SJSA1 (cell line): ENCODE results near the gene LRRC46. TPM values are rescaled to one million over a fixed set of nuclear protein-coding genes. Genes with fewer than 3 reads are reported as not detected.

Source experiments
- DNase-seq, 2 experiments: peaks; one replicate each; pipeline ENCODE4 v3.0.0-alpha.2; 2015 to 2020; ENCODE audit warnings: low spot score in 2 of 2, low read depth in 1 of 2
- H3K27ac ChIP-seq: fragments of 250-450 bp; sonication (Bioruptor Pico); 2 replicates; pipeline ENCODE4 v1.5.1; 2020; ENCODE audit warnings: mild to moderate bottlenecking, moderate library complexity
- H3K27me3 ChIP-seq: fragments of 250-450 bp; sonication (Bioruptor Pico); replicated peaks from 2 replicates; pipeline ENCODE4 v1.5.1; 2020; ENCODE audit warnings: mild to moderate bottlenecking, moderate library complexity
- H3K36me3 ChIP-seq: fragments of 250-450 bp; sonication (Bioruptor Pico); 2 replicates; pipeline ENCODE4 v1.5.1; 2020; ENCODE audit warnings: mild to moderate bottlenecking
- H3K4me1 ChIP-seq: fragments of 250-450 bp; sonication (Bioruptor Pico); replicated peaks from 2 replicates; pipeline ENCODE4 v1.6.1; 2021; ENCODE audit warnings: mild to moderate bottlenecking
- H3K4me3 ChIP-seq: fragments of 250-450 bp; sonication (Bioruptor Pico); 2 replicates; pipeline ENCODE4 v1.5.1; 2020; ENCODE audit warnings: mild to moderate bottlenecking
- H3K9me3 ChIP-seq: fragments of 250-450 bp; sonication (Bioruptor Pico); replicated peaks from 2 replicates; pipeline ENCODE4 v1.5.1; 2020; ENCODE audit warnings: mild to moderate bottlenecking
- total RNA-seq: library from RNA; depleted of rRNA; stranded (reverse); fragments of >200 nt; shearing (Covaris generic); gene quantifications from 2 replicates; pipeline ENCODE4 v1.2.3, GENCODE V29; 2014

The LRRC46 gene
- total RNA-seq, 1 experiment from 2014 or later = not detected

DNA sequence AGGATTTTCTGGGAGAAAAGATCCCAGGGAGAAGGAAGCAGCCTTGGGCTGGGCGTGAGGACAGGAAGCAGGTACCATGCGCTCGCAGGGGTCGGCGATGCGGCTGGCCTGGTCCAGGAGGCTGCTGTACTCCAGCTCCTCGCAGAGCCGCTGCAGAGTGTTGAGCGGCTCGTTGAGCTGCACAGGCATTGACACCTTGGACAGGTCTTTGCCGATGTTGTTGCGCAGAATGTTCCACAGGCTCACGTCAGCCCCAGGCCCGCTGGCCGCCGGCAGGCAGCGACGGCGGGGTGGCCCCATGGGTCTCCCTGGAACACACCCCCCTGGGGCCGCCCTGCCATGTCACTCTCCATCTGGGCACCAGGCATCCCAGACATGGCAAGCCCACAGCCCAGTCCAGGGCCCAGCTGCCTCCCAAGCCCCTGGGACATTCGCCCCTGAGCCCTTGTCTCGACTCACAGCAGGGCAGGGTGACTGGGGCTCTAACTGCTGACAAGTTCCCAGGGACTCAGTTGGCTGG lies 17.9 kb upstream of the LRRC46 start:
- Histone ChIP-seq H3K27me3 (no peaks in the 10 kb centered on the region), H3K27ac (no peak overlapping the region), H3K9me3 (no peaks in the 10 kb centered on the region), H3K4me3 (no peak overlapping the region), H3K36me3 (peaks cover 75% of the 10 kb centered on the region), H3K4me1 (peaks cover 10% of the 10 kb centered on the region)
- peak in 1 of 2 experiments; percentile 41 for DNase-seq

- H3K4me3 ChIP-seq = no peak overlapping the region
- peaks cover 70% of the 10 kb centered on the region for H3K36me3 ChIP-seq
- H3K27me3 ChIP-seq = no peaks in the 10 kb centered on the region
- no peaks in the 10 kb centered on the region for H3K9me3 ChIP-seq
- H3K4me1 ChIP-seq = peaks cover 5% of the 10 kb centered on the region
- H3K27ac ChIP-seq = no peak overlapping the region
- peak in 1 of 2 experiments; percentile 45 for DNase-seq
Measured at GRCh38 chr17:47815106-47815918, 16.2 kb upstream of the LRRC46 start.

GRCh38 chr17:47816111-47816735 lies 15.2 kb upstream of the LRRC46 start:
- Histone ChIP-seq H3K27me3 (no peaks in the 10 kb centered on the region), H3K27ac (no peak overlapping the region), H3K36me3 (peaks cover 64% of the 10 kb centered on the region), H3K9me3 (no peaks in the 10 kb centered on the region), H3K4me3 (no peak overlapping the region), H3K4me1 (peaks cover 5% of the 10 kb centered on the region; the same call in 1 of the 2 replicates)
- no peak for DNase-seq

GRCh38 chr17:47816947-47817346 lies 14.5 kb upstream of the LRRC46 start:
- Histone ChIP-seq H3K27me3 (no peaks in the 10 kb centered on the region), H3K4me3 (no peak overlapping the region), H3K27ac (no peak overlapping the region), H3K9me3 (no peaks in the 10 kb centered on the region), H3K4me1 (peaks cover 11% of the 10 kb centered on the region), H3K36me3 (peaks cover 64% of the 10 kb centered on the region)
- DNase-seq = no peak

DNA sequence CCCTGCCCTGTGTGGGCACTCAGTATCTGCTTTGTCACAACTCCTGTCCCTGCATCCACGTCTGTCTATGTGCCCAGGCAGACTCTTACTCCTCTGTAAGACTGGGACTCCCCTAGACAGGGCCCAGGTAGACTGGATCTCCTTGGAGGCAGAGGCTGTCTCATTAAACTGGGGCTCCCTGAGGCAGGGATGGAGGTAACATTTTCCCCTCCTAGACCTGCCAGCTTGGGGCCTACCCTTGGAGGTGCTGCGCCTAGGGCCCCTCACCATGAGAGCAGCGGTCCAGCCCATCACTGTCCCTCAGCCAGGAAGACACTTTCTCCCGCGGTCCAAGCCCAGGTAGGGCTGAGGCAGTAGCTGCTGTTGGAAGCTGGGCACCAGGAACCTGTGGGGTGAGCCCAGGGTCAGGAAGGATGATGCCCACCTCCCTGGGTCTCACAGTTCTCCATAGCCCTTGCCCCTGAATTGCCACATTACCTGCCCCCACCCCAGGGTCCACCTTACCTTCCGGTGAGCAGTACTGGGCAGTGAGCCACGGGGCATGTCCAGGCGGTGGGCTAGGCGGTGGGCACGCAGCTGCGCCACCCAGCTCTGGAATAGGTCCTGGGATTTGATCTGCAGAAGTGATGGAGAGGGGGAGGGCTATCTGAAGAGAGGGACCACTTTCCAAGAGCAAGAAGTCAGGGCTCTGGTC lies 13.3 kb upstream of the LRRC46 start:
- Histone ChIP-seq H3K4me1 (peaks cover 19% of the 10 kb centered on the region), H3K9me3 (no peaks in the 10 kb centered on the region), H3K27ac (no peak overlapping the region), H3K27me3 (no peaks in the 10 kb centered on the region), H3K4me3 (no peak overlapping the region), H3K36me3 (peaks cover 58% of the 10 kb centered on the region)
- peak in 1 of 2 experiments; percentile 43 for DNase-seq

GRCh38 chr17:47819475-47819874 lies 12.0 kb upstream of the LRRC46 start:
- Histone ChIP-seq H3K27me3 (no peaks in the 10 kb centered on the region), H3K9me3 (no peaks in the 10 kb centered on the region), H3K27ac (no peak overlapping the region), H3K4me1 (peaks cover 19% of the 10 kb centered on the region), H3K4me3 (no peak overlapping the region), H3K36me3 (peaks cover 61% of the 10 kb centered on the region)
- DNase-seq = no peak

- no peak overlapping the region for H3K4me3 ChIP-seq
- DNase-seq = no peak
Measured at GRCh38 chr17:47820033-47820789, 11.3 kb upstream of the LRRC46 start.

DNA sequence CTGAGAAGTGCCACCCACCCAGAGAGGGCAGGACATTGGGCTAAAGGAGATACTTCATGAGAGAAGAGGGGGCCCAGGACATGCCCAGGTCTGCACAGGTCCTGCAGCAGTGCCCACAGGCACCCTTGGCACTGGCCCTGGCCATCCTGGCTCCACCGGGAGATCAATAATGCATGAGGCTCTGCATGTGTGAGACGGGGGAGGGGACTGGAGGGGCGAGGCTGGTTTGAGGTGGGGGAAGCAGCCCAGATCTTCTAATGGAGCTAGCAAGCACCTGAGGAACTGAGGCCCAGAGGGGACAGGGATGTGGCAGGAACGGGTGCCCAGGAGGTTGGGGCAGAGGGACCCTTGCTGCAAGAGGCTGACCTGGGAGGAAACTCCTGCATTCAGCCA lies 10.4 kb upstream of the LRRC46 start:
- no peaks in the 10 kb centered on the region for H3K27me3 ChIP-seq
- H3K27ac ChIP-seq = 0 out of 2 replicates have a peak overlapping the region, but pooled peaks have one; percentile 7
- no peaks in the 10 kb centered on the region for H3K9me3 ChIP-seq
- DNase-seq = no peak
- peaks cover 19% of the 10 kb centered on the region for H3K4me1 ChIP-seq
- H3K4me3 ChIP-seq = peak overlapping the region; percentile 45
- peaks cover 55% of the 10 kb centered on the region for H3K36me3 ChIP-seq

More at GRCh38 chr17:47820033-47820789, 11.3 kb upstream of the LRRC46 start:
- Histone ChIP-seq H3K36me3 (peaks cover 58% of the 10 kb centered on the region), H3K9me3 (no peaks in the 10 kb centered on the region), H3K27me3 (no peaks in the 10 kb centered on the region), H3K27ac (no peak overlapping the region), H3K4me1 (peaks cover 19% of the 10 kb centered on the region)

DNA sequence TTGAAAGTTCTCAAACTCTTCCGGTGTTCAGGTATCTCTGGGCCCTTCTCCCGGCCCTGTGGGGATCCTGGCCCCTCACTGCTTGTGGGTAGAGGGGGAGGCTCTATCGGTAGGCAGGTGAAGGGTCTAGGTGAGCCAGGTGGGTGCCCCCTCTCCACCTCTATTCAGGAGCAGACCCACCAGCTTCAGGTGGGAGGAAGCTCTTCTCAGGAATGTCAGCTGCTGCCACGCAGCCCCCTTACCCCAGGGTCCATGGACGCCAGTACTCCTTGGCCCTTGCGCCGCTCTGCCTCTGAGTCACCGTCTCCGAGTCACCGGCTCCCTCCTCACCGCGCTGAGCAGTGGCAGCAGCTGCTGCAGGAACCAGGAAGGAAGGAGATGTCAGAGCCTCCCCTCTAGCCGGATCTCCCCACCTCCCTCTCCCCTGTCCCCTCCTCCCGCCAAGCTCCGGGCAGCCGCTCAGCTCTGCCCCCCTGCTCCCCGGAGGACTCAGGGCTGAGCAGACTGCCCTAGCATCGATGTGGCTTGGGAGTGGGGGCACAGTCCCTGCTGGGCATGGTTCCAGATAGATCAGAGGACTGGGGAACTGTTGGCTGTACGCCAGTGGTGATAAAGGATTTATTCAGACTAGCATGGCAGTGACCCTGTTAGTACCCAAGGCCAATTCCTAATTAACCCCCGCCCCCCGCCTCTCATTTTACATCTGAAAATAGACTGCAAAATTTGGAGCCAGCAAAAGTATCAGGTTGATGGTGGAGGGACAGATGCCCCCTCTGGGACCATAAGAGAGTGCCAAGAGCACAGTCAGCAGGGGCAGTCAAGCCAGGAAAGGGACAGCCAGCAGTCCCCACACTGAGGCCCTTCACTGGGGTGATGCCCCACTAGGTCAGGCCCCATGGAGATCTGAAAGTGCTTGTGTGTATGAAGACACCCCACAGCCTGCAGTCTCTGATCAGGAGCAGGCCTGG lies 9.8 kb upstream of the LRRC46 start, which contains the start of gene OSBPL7:
Gene OSBPL7, minus strand, starts transcription at position 371 of the 968 bp plus-strand sequence. CDS start 1,516 bp downstream, outside the sequence.
- peak within 1 kb of the TSS; percentile 45 for H3K4me3 ChIP-seq
- 0 out of 2 replicates have a peak within 1 kb of the TSS, but pooled peaks have one; percentile 7 for H3K27ac ChIP-seq
- peaks cover 19% of the 10 kb centered on the region for H3K4me1 ChIP-seq
- H3K27me3 ChIP-seq = no peaks in the 10 kb centered on the region
- DNase-seq = peak; percentile 78 to 94
- H3K36me3 ChIP-seq = peaks cover 55% of the 10 kb centered on the region
- no peaks in the 10 kb centered on the region for H3K9me3 ChIP-seq

DNA sequence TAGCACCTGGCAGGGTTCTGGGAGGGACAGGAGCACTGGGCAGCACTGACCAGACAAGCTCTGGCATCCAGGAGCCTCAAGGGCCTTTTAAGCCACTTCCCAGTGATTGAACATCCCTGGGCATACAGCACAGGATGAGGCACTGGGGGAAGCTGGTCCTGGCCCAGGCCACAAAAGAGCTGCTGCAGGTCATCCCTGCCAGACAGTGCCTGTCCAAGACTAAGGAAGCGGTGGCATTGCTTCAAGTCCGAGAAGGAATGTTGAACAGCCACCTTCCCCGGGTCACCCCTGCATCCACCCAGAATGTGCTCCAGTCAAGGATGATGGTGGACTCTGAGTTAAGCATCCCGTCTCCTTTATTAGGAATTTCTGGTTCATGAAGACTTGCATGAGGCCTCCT lies 8.7 kb upstream of the LRRC46 start:
- Histone ChIP-seq H3K4me3 (no peak overlapping the region), H3K27ac (no peak overlapping the region), H3K36me3 (peaks cover 53% of the 10 kb centered on the region), H3K27me3 (no peaks in the 10 kb centered on the region), H3K9me3 (no peaks in the 10 kb centered on the region), H3K4me1 (peaks cover 19% of the 10 kb centered on the region)
- DNase-seq = no peak

DNA sequence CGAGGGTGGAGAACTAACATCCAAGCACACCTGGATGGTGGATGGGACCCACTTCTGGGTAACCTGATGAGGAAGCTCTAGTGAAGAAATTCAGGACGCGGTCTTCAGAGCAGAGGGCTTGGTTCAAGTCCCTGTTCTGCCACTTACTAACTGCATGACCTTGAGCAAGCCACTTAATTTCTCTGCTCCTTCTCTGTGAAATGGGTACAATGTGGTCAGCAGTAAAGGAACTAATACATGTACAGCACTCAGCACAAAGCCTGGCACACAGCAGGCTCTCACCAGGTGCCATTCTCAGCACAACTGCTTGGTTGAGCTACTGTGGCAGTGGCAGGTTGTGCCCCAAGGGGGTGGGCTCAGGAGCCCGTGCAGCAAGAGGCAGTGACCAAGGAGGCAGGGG lies 8.0 kb upstream of the LRRC46 start:
- Histone ChIP-seq H3K9me3 (no peaks in the 10 kb centered on the region), H3K27ac (no peak overlapping the region), H3K4me1 (peaks cover 19% of the 10 kb centered on the region), H3K4me3 (no peak overlapping the region), H3K36me3 (peaks cover 53% of the 10 kb centered on the region), H3K27me3 (no peaks in the 10 kb centered on the region)
- DNase-seq = no peak

- Histone ChIP-seq H3K4me1 (peaks cover 21% of the 10 kb centered on the region), H3K36me3 (peaks cover 34% of the 10 kb centered on the region), H3K9me3 (no peaks in the 10 kb centered on the region), H3K27ac (peak overlapping the region; percentile 74), H3K27me3 (no peaks in the 10 kb centered on the region), H3K4me3 (no peak overlapping the region)
- peak; percentile 71 to 84 for DNase-seq
Measured at GRCh38 chr17:47829870-47830269, 1.6 kb upstream of the LRRC46 start.
